Uterus (tissue), 4 donors: ENCODE measurements around the gene C1QTNF6. TPM values are rescaled to one million over a fixed set of nuclear protein-coding genes. Genes with fewer than 3 reads are reported as not detected.
"Not testable (repeated sequence)": the region's sequence is repeated elsewhere in the genome, so short reads cannot be mapped to it uniquely, and the experiment has no call there.

Experiments
- DNase-seq, 2 donors: peaks; one replicate each; pipeline ENCODE4 v3.0.0-alpha.2; 2019 to 2020
- H3K27ac ChIP-seq, 2 donors: fragments of 200-600 bp; sonication (generic); 1 replicate in 1 of 2; 2 replicates in 1 of 2; pipeline ENCODE4 v1.5.1; 2016 to 2018
- H3K27me3 ChIP-seq, 2 donors: fragments of 200-600 bp; sonication (generic); one replicate each; pipeline ENCODE4 v1.5.1; 2018 to 2019; ENCODE audit warnings: control low read depth in 1 of 2
- H3K36me3 ChIP-seq, 2 donors: fragments of 200-600 bp; sonication (generic); one replicate each; pipeline ENCODE4 v1.5.1; 2019; ENCODE audit warnings: control low read depth in 1 of 2
- H3K4me1 ChIP-seq, 2 donors: fragments of 200-600 bp; sonication (generic); one replicate each; pipeline ENCODE4 v1.5.1; 2018 to 2019; ENCODE audit warnings: control low read depth in 1 of 2
- H3K4me3 ChIP-seq, 2 donors: fragments of 200-600 bp; sonication (generic); 1 replicate in 1 of 2; 2 replicates in 1 of 2; pipeline ENCODE4 v1.5.1; 2018 to 2019; ENCODE audit warnings: mild to moderate bottlenecking in 1 of 2
- H3K9me3 ChIP-seq, 2 donors: fragments of 200-600 bp; sonication (generic); one replicate each; pipeline ENCODE4 v1.5.1; 2019; ENCODE audit warnings: control low read depth in 1 of 2
- CTCF ChIP-seq, 4 experiments: fragments of 200-600 bp in 2 of 4; fragments of 450-650 bp in 2 of 4; sonication (generic) in 2 of 4; IDR thresholded peaks; one replicate each; pipeline ENCODE4 v1.5.1; 2016 to 2019; ENCODE audit warnings: antibody characterized with exemption in 4 of 4, mild to moderate bottlenecking in 2 of 4, moderate library complexity in 1 of 4
- POLR2A ChIP-seq, 2 donors: fragments of 450-650 bp; IDR thresholded peaks; one replicate each; pipeline ENCODE4 v1.6.1; 2016; ENCODE audit warnings: antibody characterized with exemption in 2 of 2, mild to moderate bottlenecking in 1 of 2, moderate library complexity in 1 of 2
- intact Hi-C: fragments of 100-400 bp; cut with DNase I; formaldehyde crosslinking; loops from one replicate; pipeline ENCODE4 v1.15.1; 2023; ENCODE audit warnings: low total_unique reads
- total RNA-seq, 4 donors: library from RNA; depleted of rRNA in 3 of 4; stranded (reverse); fragments of >200 nt in 3 of 4; gene quantifications; one replicate each; pipeline versions ENCODE4 v1.1.0 to v1.2.4, GENCODE V29; 2014 to 2023
- donor health status: DM: yes; HTN: yes; CAD: no.

The C1QTNF6 gene
- total RNA-seq, 4 donors from 2014 or later, result 0.29 to 16.0 (median 3.1) TPM

GRCh38 chr22:37172266-37173245 is 15.5 kb downstream of the C1QTNF6 start:
- intact Hi-C loops, result no loop called here
- DNase-seq, result peak in 1 of 2 donors; percentile 13
- Histone ChIP-seq H3K36me3 (no peaks in the 10 kb centered on the region), H3K4me3 (no peak overlapping the region), H3K27me3 (no peaks in the 10 kb centered on the region), H3K4me1 (peaks cover 3 to 20% of the 10 kb centered on the region in 2 donors), H3K27ac (no peak overlapping the region), H3K9me3 (no peaks in the 10 kb centered on the region)
- TF ChIP-seq CTCF (IDR thresholded peaks at IDR 0.05) (no peak), POLR2A (IDR thresholded peaks at IDR 0.05) (no peak)

- no peak for DNase-seq
- intact Hi-C loops, result no loop called here
Measured at GRCh38 chr22:37171662-37172061, 16.4 kb downstream of the C1QTNF6 start.

GRCh38 chr22:37170689-37171405 is 17.2 kb downstream of the C1QTNF6 start:
- H3K4me3 ChIP-seq, H3K36me3 ChIP-seq, H3K4me1 ChIP-seq, intact Hi-C loops, H3K27me3 ChIP-seq, H3K9me3 ChIP-seq, H3K27ac ChIP-seq: not testable (repeated sequence)
- DNase-seq, result peak in 1 of 2 donors; percentile 7

More at GRCh38 chr22:37171662-37172061, 16.4 kb downstream of the C1QTNF6 start:
- H3K9me3 ChIP-seq, result no peaks in the 10 kb centered on the region
- H3K4me3 ChIP-seq, result no peak overlapping the region
- TF ChIP-seq POLR2A (IDR thresholded peaks at IDR 0.05) (no peak), CTCF (IDR thresholded peaks at IDR 0.05) (no peak)
- no peak overlapping the region for H3K27ac ChIP-seq
- peaks cover 2 to 13% of the 10 kb centered on the region in 2 donors for H3K4me1 ChIP-seq
- no peaks in the 10 kb centered on the region for H3K36me3 ChIP-seq
- H3K27me3 ChIP-seq, result no peaks in the 10 kb centered on the region

GRCh38 chr22:37169947-37170688 is 17.9 kb downstream of the C1QTNF6 start:
- no peak overlapping the region for H3K27ac ChIP-seq
- H3K27me3 ChIP-seq, result no peaks in the 10 kb centered on the region
- peak in 1 of 2 donors; percentile 7 for DNase-seq
- TF ChIP-seq POLR2A (IDR thresholded peaks at IDR 0.05) (no peak), CTCF (IDR thresholded peaks at IDR 0.05) (no peak)
- intact Hi-C loops, result loop anchor here (5.0 kb wide), 1 partner anchor 32 kb away; no protein-coding TSS in a partner anchor
- no peaks in the 10 kb centered on the region for H3K9me3 ChIP-seq
- no peak overlapping the region for H3K4me3 ChIP-seq
- no peaks in the 10 kb centered on the region for H3K36me3 ChIP-seq
- no peaks in the 10 kb centered on the region for H3K4me1 ChIP-seq

- Histone ChIP-seq H3K9me3 (no peaks in the 10 kb centered on the region), H3K36me3 (no peaks in the 10 kb centered on the region), H3K27ac (no peak overlapping the region), H3K4me3 (no peak overlapping the region), H3K27me3 (no peaks in the 10 kb centered on the region), H3K4me1 (no peaks in the 10 kb centered on the region)
- TF ChIP-seq POLR2A (IDR thresholded peaks at IDR 0.05), result no peak
- TF ChIP-seq CTCF (IDR thresholded peaks at IDR 0.05), result no peak
- intact Hi-C loops, result loop anchor here (5.0 kb wide), 1 partner anchor 33 kb away; no protein-coding TSS in a partner anchor
- DNase-seq, result peak in 1 of 2 donors; percentile 8
Measured at GRCh38 chr22:37169406-37169805, 18.6 kb downstream of the C1QTNF6 start.
